Fibroblast of upper back skin (primary cell): ENCODE data around the gene RPS8.
A peak's percentile ranks its signal among the peaks of the same experiment; 100 is the strongest.
"Not testable (repeated sequence)": the region's sequence is repeated elsewhere in the genome, so short reads cannot be mapped to it uniquely, and the experiment has no call there.

ENCODE experiments used
- DNase-seq: peaks from one replicate; pipeline ENCODE4 v3.0.0-alpha.2; 2013

Gene RPS8

GRCh38 chr1:44783697-44784093 lies 8.4 kb downstream of the RPS8 start:
- DNase-seq = no peak

DNA sequence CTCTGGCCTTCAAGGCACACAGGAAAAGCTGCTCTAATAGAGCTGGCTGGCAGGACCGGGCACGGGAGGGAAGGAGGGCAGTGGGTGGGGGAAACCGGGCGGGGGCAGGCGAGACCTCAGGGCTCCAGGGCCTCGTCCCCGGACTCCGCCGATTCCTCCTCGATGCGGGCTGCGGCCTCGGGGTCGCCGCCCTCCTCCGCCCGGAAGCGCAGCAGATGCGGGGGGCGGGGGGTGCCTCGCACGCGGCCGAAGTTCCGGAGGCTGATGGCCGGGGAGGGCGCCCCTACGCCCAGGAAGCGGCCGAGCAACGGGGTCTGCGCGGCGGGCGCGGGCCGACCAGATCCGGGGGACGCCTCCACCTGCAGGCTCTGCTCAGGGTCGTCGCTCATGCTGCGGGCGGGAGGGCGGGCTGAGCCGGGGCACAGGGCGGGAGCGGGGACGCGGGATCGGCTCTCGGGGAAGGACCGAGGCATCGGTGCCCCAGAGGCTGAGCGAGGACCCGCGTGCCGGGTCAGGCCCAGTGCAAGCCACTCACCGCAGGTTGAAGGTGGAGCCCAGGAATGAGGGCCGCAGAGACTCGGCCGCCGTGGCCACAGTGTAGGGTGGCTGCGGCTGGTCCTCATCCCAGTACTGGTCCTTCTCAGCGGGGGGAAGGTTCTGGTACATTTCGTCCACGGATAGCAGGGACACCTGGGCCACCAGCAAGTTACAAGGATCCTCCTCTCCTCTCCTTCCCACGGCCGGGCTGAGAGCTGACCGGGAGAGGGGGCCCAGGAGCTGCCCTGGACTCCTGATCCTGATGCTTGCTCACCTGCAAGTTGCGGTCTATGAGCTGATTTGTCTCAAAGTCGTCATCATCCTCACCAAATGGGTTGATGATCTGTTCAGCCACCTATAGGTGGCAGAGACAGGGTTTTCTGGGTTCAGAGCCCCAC lies 9.0 kb downstream of the RPS8 start:
- DNase-seq = no peak

DNA sequence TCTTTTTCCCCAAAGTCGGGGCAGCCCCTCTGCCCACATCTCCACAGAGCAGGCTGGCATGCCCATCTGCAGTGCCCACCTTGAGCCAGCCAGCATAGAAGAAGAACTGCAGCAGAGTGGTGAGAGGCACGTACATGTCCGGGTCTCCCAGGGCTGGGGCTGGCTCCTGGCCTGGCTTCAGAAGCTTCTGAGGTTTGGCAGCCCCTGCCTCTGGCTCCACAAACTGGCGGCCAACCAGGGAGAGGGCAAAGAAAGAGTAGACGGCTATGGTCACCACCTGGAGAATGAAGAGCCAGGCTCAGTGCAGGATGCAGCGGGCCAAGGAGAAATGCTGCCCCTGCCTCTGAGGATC lies 9.7 kb downstream of the RPS8 start:
- no peak for DNase-seq

DNA sequence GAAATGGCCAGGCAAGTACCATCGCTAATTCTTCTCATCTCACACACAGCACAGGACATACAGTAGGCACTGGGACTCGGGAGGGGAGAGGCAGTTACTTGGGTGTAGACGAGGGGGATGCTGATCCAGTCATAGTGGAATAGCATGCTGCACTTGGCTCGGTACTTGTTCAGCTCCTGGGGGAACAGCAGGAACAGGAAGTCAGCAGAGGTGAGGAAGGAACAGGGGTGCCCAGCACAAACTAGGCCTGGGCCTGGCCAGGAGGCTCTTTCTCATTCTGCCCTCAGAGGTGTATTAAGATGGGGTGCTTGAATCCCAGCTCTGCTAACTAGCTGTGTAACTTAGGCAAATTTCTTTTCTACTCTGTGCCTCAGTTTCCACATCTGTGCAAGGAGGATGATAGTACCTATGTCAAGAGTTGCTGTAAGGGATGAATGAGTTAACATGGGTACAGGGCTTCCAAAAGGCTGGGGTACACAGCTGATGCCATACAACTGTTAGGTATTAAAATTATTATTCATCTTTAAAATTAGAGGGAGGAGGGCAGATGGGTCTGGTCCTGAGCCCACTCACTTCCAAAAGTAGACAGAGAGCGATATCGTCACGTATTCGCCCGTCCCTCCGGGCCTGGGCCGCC lies 10.3 kb downstream of the RPS8 start:
- no peak for DNase-seq

DNA sequence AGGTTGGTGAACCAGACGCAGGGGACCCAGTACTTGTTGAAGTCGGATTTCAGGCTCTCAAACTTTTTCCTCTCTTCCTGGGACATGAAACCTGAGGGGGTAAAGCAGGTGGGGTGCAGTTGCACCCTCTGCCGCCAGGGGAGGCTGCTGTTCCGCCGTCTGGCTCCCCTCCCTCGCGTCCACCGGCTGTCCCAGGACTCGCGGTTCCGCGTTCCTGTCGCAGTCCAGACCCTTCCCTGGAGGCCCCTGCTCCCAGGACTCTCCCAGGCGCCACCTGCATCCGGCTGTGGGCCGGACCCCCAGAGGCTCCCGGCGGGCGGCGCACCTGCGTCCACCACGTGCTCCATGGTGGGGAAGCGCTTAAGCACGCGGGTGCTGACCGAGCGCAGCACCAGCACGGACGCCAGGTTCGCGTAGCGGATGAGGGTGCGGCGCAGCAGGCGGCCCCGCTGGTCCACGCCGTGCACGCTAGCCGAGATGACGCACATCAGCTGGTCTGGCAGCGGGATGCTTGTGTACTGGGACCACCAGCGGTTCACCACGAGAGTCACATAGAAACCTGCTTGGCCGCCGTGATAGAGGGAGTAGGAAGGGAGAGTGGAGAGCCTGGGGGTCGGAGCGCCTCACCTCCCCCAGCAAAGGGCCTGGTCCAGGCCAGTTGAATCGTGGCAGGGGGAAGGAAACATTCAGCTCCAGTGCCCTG lies 10.9 kb downstream of the RPS8 start:
- DNase-seq = peak; percentile 41

DNA sequence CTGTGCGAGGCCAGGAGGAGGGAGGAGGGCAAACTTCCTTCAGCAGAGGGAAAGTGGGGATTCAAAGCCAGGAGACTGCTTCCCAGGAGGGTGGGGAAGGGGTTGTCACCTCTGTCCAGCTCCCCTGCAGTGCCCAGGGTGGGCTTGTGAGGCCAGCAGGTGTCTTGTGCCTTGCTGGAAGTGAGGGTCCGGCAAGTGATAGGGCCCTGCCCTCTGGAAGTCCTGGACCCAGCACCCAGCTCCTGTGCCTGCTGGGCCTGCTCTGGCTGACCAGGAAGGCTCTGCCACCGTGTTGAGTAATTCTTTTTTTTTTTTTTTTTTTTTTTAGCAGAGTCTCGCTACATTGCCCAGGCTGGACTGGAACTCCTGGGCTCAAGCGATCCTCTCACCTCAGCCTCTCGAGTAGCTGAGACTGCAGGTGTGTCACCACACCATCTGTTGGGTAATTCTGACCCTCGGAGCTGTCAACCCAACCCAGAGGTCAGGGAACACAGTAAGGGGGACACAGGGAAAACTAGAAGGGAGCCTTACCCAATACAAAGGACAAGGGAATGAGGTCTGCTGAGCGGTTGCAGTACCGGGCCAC lies 11.6 kb downstream of the RPS8 start:
- no peak for DNase-seq

DNA sequence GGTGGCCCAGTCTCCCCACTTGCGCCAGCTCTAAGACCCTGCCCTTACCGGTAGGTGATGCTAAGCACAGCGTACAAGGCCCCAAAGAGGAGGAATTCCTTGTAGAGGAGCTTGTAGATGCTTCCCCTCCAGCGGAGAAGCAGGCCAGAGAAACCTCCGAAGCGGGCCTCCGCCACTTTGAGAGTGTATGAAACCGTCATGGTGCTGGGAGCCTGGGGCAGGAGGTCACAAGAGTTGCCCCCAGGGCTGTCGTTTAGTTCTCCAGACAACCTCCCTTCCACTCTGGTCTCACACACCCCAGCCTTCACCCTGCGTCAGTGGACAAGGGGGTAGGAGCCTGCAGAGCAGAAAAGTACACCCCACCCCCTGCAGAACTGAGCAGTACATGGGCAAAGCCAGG lies 12.2 kb downstream of the RPS8 start:
- no peak for DNase-seq

- no peak for DNase-seq
Measured at GRCh38 chr1:44788120-44788860, 12.9 kb downstream of the RPS8 start, which contains the start of gene BEST4. TSS of gene BEST4 (minus strand) at chr1:44788170. CDS start at chr1:44787705, 465 bp downstream.

GRCh38 chr1:44790968-44791801 lies 15.8 kb downstream of the RPS8 start:
- DNase-seq = no peak

DNA sequence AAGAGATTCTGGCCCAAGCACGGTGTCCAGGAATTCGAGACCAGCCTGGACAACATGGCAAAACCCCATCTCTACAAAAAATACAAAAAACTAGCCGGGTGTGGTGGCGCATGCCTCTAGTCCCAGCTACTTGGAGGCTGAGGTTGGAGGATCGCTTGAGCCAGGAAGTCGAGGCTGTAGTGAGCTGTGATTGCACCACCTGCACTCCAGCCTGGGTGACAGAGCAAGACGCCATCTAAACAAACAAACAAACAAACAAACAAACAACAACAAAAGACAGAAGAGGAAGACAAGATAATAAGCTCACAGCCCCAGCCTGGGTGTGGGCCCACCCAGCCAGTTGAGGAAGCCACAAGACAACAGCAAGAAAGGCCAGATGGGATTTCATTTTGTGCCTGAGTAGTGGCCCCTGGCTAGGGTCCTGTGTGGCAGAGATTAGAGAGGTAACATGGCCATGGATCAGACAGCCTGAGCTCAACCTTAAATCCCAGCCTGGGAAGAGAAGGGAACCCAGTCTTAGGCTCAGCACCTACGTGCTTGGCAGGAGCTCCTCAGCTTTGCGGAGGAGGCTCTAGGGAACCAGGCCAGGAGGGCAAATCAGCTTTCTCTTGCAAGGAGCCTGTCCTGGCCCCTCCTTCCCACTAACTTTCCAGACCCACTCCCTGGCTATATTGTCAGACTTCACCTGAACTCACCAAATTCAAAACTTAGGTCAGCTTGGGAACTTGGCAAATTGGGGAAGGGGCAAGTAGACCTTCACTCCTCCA lies 17.6 kb downstream of the RPS8 start:
- no peak for DNase-seq

- DNase-seq = not testable (repeated sequence)
Measured at GRCh38 chr1:44797886-44798285, 22.5 kb downstream of the RPS8 start.

DNA sequence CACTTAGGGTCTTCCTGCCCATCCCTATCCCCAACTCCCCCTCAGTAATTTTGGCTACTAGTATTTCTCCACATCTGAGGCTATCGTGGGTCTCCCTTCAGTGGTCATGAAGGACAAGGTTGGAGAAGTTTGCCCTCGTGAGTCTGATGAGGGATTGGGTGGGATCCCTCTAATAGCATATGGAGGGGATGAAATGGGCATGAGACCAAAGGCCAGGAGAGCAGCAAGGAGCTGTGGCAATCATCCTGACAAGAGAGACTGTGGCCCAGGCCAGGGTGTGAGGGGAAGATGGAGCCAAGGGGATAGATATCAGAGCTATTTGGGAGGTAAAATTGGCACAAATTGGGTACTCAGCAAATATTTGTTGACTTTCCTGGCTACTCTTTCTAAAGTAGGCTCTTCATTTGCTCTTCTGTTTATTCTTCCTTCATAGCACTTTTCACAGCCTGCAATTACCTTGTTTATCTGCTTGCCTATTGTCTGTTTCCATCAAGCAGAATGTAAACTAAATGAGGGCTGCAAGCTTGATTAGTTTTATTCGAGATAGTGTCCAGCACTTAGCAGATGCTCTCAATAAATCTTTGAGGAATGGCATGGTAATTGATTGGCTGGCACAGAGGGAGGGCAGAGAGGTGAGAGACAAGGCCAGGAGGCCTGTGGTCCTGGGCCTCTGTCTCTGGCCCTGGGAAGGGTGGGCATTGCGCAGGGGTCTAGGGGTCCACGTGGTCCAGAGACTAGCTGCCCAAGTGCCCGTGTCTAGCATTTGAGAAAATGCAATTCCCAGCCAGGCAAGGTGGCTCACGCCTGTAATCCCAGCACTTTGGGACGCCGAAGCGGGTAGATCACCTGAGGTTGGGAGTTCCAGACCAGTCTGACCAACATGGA lies 23.4 kb downstream of the RPS8 start:
- DNase-seq = no peak

GRCh38 chr1:44799770-44800584 lies 24.6 kb downstream of the RPS8 start, which contains the start of gene PLK3:
TSS of gene PLK3 (plus strand) at chr1:44800377. CDS start at chr1:44800464, 87 bp downstream.
- peak; percentile 98 for DNase-seq

GRCh38 chr1:44801491-44802305 lies 26.4 kb downstream of the RPS8 start:
- DNase-seq = no peak

DNA sequence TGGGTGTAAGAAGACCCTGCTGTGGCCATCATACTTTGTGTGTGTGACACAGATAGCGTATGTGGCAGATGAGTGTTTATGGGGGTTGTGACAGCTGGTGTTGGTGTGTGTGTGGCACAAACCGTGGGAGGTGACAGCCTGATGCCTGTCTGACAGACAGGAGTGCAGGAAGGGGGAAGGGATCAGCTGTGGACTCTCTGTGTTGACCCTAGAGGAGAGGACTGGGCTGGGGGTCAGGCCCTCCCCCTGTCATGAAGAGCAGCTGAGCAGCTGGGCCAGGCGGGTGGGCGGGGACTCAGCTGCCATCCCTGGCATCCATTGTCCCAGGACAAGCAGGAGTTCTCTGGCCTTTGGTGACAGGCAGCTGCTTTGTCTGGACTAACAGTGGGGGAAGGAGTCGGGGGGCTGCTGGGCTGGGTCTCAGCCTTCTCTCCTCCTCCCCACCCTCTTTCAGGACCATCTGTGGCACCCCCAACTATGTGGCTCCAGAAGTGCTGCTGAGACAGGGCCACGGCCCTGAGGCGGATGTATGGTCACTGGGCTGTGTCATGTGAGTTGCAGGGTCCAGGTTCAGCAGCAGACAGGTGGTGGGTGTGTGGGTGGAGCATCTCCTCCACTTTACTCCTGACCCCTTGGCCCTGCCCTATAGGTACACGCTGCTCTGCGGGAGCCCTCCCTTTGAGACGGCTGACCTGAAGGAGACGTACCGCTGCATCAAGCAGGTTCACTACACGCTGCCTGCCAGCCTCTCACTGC lies 27.1 kb downstream of the RPS8 start:
- DNase-seq = no peak

DNA sequence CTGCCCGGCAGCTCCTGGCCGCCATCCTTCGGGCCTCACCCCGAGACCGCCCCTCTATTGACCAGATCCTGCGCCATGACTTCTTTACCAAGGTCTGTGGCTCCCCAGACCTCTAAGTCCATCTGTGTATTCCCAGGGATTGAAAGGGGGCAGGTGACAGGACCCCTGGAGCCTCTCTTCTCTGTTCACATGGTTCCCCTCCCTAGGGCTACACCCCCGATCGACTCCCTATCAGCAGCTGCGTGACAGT lies 27.6 kb downstream of the RPS8 start:
- no peak for DNase-seq
